BLaER1 (cell line): ENCODE measurements around the gene KRT81.
A peak's percentile ranks its signal among the peaks of the same experiment; 100 is the strongest.
"Not testable (repeated sequence)": the region's sequence is repeated elsewhere in the genome, so short reads cannot be mapped to it uniquely, and the experiment has no call there.

Experiments
- H3K27ac ChIP-seq: shearing (Covaris generic); formaldehyde crosslinking; 2 replicates; pipeline ENCODE4 v1.8.1; 2022
- H3K27me3 ChIP-seq: shearing (Covaris generic); formaldehyde crosslinking; 2 replicates; pipeline ENCODE4 v1.8.1; 2022
- H3K36me3 ChIP-seq: shearing (Covaris generic); formaldehyde crosslinking; 2 replicates; pipeline ENCODE4 v1.8.1; 2022
- H3K4me1 ChIP-seq: shearing (Covaris generic); formaldehyde crosslinking; 2 replicates; pipeline ENCODE4 v1.8.1; 2022
- H3K4me2 ChIP-seq: shearing (Covaris generic); formaldehyde crosslinking; 2 replicates; pipeline ENCODE4 v1.8.1; 2022
- H3K4me3 ChIP-seq: shearing (Covaris generic); formaldehyde crosslinking; 2 replicates; pipeline ENCODE4 v1.8.1; 2022
- H3K9ac ChIP-seq: shearing (Covaris generic); formaldehyde crosslinking; 2 replicates; pipeline ENCODE4 v1.8.1; 2022
- H3K9me3 ChIP-seq: shearing (Covaris generic); formaldehyde crosslinking; 2 replicates; pipeline ENCODE4 v1.8.1; 2022
- H4K20me1 ChIP-seq: shearing (Covaris generic); formaldehyde crosslinking; 2 replicates; pipeline ENCODE4 v1.8.1; 2022
- Cebpa-rat ChIP-seq: shearing (Covaris generic); IDR thresholded peaks from 2 replicates; pipeline ENCODE4 v1.8.1; 2022

KRT81 gene

GRCh38 chr12:52310622-52311284 is 19.4 kb upstream of the KRT81 start:
- TF ChIP-seq Cebpa-rat = no peak
- Histone ChIP-seq H3K4me2 (no peak overlapping the region), H3K4me1 (no peaks in the 10 kb centered on the region; the same call in 1 of the 2 replicates), H3K4me3 (no peak overlapping the region), H4K20me1 (no peaks in the 10 kb centered on the region), H3K27ac (no peak overlapping the region), H3K9me3 (no peaks in the 10 kb centered on the region), H3K9ac (no peak overlapping the region), H3K36me3 (no peaks in the 10 kb centered on the region), H3K27me3 (peaks cover 40% of the 10 kb centered on the region)

DNA sequence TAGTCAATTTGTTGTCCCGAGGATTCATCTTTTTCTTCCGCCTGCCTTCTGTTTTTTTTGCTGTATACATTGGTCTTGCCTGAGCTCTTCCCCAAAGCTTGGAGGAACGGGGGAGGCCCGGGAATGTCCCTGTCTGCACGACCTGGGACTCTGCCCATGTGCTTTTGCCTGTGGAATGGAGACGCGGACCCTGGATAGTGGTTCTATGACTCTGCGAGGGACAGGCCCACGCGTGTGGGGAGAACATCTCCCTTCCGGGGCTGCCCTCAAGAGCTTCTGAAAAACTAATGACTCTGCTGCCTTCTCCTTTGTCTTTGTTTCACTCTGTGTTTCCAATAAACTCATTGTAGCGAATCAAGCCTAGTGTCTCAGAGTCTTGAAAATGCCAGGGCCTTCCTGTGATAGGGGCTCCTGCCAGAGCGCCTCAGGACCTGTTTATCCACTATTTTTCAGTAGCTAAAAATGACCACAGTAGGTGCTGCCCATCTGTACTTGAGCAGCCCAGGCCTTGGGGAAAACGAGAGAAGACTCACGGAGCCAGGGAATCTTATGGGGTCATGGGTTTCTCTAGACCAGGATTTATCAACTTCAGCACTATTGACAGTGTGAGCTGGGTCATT is 17.6 kb upstream of the KRT81 start:
- Histone ChIP-seq H3K27ac (no peak overlapping the region), H3K9ac (no peak overlapping the region), H3K27me3 (peaks cover 40% of the 10 kb centered on the region), H3K4me2 (no peak overlapping the region), H3K9me3 (no peaks in the 10 kb centered on the region), H3K4me1 (peaks cover 16% of the 10 kb centered on the region), H3K4me3 (no peak overlapping the region), H3K36me3 (no peaks in the 10 kb centered on the region), H4K20me1 (no peaks in the 10 kb centered on the region)
- no peak for TF ChIP-seq Cebpa-rat

GRCh38 chr12:52307836-52308805 is 16.8 kb upstream of the KRT81 start:
- H3K4me1 ChIP-seq = peaks cover 16% of the 10 kb centered on the region
- no peak overlapping the region for H3K27ac ChIP-seq
- H3K9me3 ChIP-seq = no peaks in the 10 kb centered on the region
- no peak overlapping the region for H3K4me3 ChIP-seq
- 0 out of 2 replicates have a peak overlapping the region, but pooled peaks have one; percentile 12 for H3K4me2 ChIP-seq
- no peak for TF ChIP-seq Cebpa-rat
- no peaks in the 10 kb centered on the region for H3K36me3 ChIP-seq
- H3K27me3 ChIP-seq = peaks cover 40% of the 10 kb centered on the region
- H4K20me1 ChIP-seq = no peaks in the 10 kb centered on the region
- H3K9ac ChIP-seq = no peak overlapping the region

- Histone ChIP-seq H3K27ac (no peak overlapping the region), H3K4me2 (no peak overlapping the region), H3K4me3 (no peak overlapping the region), H3K27me3 (peaks cover 40% of the 10 kb centered on the region), H3K4me1 (peaks cover 16% of the 10 kb centered on the region), H3K9me3 (no peaks in the 10 kb centered on the region), H3K36me3 (no peaks in the 10 kb centered on the region), H4K20me1 (no peaks in the 10 kb centered on the region), H3K9ac (no peak overlapping the region)
- TF ChIP-seq Cebpa-rat = no peak
Measured at GRCh38 chr12:52306731-52307130, 15.4 kb upstream of the KRT81 start.

GRCh38 chr12:52305921-52306705 is 14.8 kb upstream of the KRT81 start:
- no peak for TF ChIP-seq Cebpa-rat
- H3K36me3 ChIP-seq = no peaks in the 10 kb centered on the region
- no peak overlapping the region for H3K4me3 ChIP-seq
- no peak overlapping the region for H3K9ac ChIP-seq
- H3K27me3 ChIP-seq = peaks cover 40% of the 10 kb centered on the region
- no peak overlapping the region for H3K27ac ChIP-seq
- peaks cover 16% of the 10 kb centered on the region for H3K4me1 ChIP-seq
- H3K9me3 ChIP-seq = no peaks in the 10 kb centered on the region
- H3K4me2 ChIP-seq = no peak overlapping the region
- no peaks in the 10 kb centered on the region for H4K20me1 ChIP-seq

DNA sequence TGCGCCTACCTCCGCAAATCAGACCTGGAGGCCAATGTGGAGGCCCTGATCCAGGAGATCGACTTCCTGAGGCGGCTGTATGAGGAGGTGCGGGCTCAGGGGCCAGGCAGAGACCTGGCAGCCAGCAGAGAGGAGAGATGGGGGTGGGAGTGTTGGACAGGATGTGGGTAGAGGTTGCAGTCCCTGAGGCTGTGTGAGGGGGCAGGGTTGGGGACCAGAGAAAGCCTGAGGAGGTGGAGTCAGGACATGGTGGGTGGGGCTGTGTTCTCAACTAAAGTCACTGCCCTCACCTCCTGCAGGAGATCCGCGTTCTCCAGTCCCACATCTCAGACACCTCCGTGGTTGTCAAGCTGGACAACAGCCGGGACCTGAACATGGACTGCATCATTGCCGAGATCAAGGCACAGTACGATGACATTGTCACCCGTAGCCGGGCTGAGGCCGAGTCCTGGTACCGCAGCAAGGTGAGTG is 13.6 kb upstream of the KRT81 start:
- H3K9me3 ChIP-seq, H4K20me1 ChIP-seq, H3K4me3 ChIP-seq, H3K27ac ChIP-seq, H3K36me3 ChIP-seq, H3K9ac ChIP-seq: not testable (repeated sequence)
- Histone ChIP-seq H3K27me3 (peaks cover 37% of the 10 kb centered on the region), H3K4me1 (peaks cover 16% of the 10 kb centered on the region), H3K4me2 (peak overlapping the region; percentile 72)

DNA sequence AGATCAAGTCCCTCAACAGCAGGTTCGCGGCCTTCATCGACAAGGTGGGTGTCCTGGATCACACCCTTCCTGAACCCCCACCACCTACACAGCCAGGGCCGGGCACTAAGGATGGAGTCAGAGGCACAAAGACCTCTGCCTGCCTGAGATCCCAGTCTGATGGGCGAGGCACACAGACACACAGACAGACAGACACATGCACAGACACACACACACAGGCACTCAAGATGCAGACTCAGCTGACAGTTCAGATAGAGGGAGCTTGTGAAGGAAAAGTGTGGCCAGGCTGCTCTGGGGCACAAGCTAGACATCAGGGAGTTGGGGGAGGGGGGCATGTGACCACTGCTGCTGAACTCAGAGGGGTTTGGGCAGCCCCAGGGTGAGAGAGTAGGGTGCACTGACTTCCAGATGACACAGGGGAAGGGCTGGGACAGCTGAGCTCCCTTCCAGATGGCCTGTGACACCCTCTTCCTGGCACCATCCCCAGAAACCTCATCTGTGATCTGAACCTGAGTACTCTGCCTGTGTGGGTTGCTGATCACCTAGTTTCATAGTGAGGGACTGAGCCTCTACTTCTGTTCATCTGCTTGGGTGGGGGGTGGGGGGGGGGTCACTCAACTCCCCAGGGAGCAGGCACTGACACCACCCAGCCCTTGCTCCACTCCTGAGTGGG is 11.0 kb upstream of the KRT81 start:
- Histone ChIP-seq H3K4me1 (peaks cover 16% of the 10 kb centered on the region), H3K27me3 (peaks cover 11% of the 10 kb centered on the region)
- H3K4me2 ChIP-seq, H3K4me3 ChIP-seq, H3K9ac ChIP-seq, H3K36me3 ChIP-seq, H3K9me3 ChIP-seq, H4K20me1 ChIP-seq, H3K27ac ChIP-seq: not testable (repeated sequence)

- not testable (repeated sequence) for H4K20me1 ChIP-seq, H3K4me2 ChIP-seq, H3K27ac ChIP-seq, H3K9ac ChIP-seq, H3K36me3 ChIP-seq, H3K27me3 ChIP-seq, H3K4me3 ChIP-seq, H3K9me3 ChIP-seq
- H3K4me1 ChIP-seq = peaks cover 16% of the 10 kb centered on the region
Measured at GRCh38 chr12:52301721-52302120, 10.4 kb upstream of the KRT81 start.
